IMR-90 (cell line): ENCODE data around the gene SEMA3G. TPM values are rescaled to one million over a fixed set of nuclear protein-coding genes. Genes with fewer than 3 reads are reported as not detected.

Source experiments
- ATAC-seq: fragments of 200-7000 bp; cut with Tn5 transposase; 2 replicates; pipeline ENCODE4 v1.9.1; 2020; ENCODE audit warnings: low read depth, mild to moderate bottlenecking, moderate library complexity
- BruUV-seq: library from RNA; stranded (reverse); fragments of 400-500 nt; replicated peaks from 2 replicates; lab custom pipeline; 2021; lab: Mats Ljungman, UMichigan
- CTCF ChIA-PET: fragments of 300-600 bp; formaldehyde crosslinking; extraction: SDS; loops from one replicate; lab custom pipeline; 2021; ENCODE audit warnings: antibody characterized with exemption; lab: Yijun Ruan, JAX
- POLR2A ChIA-PET: fragments of 300-600 bp; sonication (Branson Sonifier 250); formaldehyde crosslinking; loops from one replicate; lab custom pipeline; 2022; ENCODE audit warnings: antibody characterized with exemption; ENCODE audit not compliant: unreplicated experiment; lab: Charles Lee
- DNase-seq: peaks from one replicate; pipeline ENCODE4 v3.0.0; 2013
- H2AFZ ChIP-seq: replicated peaks from 2 replicates; pipeline ENCODE3; 2013; ENCODE audit warnings: low read length, mild to moderate bottlenecking; ENCODE audit not compliant: poor library complexity
- H2AK5ac ChIP-seq: 2 replicates; pipeline ENCODE4 v1.6.1; 2013; ENCODE audit warnings: low read depth, low read length, inconsistent platforms
- H2AK9ac ChIP-seq: replicated peaks from 2 replicates; pipeline ENCODE3; 2013; ENCODE audit warnings: mild to moderate bottlenecking, low read depth, low read length, moderate library complexity; ENCODE audit not compliant: poor library complexity
- H2BK120ac ChIP-seq: 2 replicates; pipeline ENCODE4 v1.6.1; 2013; ENCODE audit warnings: low read depth, low read length, inconsistent platforms
- H2BK15ac ChIP-seq: 3 replicates; pipeline ENCODE4 v1.6.1; 2013; ENCODE audit warnings: low read depth, low read length, inconsistent platforms
- H2BK20ac ChIP-seq: 2 replicates; pipeline ENCODE4 v1.6.1; 2013; ENCODE audit warnings: low read depth, mild to moderate bottlenecking, inconsistent platforms, low read length, moderate library complexity
- H2BK5ac ChIP-seq: 2 replicates; pipeline ENCODE4 v1.6.1; 2013; ENCODE audit warnings: mild to moderate bottlenecking, low read depth, low read length, inconsistent platforms; ENCODE audit not compliant: poor library complexity, severe bottlenecking
- H3K14ac ChIP-seq: replicated peaks from 2 replicates; pipeline ENCODE4 v1.6.1; 2013; ENCODE audit warnings: low read depth, low read length, inconsistent platforms
- H3K18ac ChIP-seq: 2 replicates; pipeline ENCODE4 v1.6.1; 2013; ENCODE audit warnings: low read depth, low read length, control low read depth
- H3K23ac ChIP-seq: 2 replicates; pipeline ENCODE4 v1.6.1; 2013; ENCODE audit warnings: low read depth, low read length, inconsistent platforms
- H3K27ac ChIP-seq: 2 replicates; pipeline ENCODE4 v1.5.1; 2013; ENCODE audit warnings: mild to moderate bottlenecking, control low read depth, low read length; ENCODE audit not compliant: insufficient read depth
- H3K27me3 ChIP-seq: 2 replicates; pipeline ENCODE4 v1.6.1; 2013; ENCODE audit warnings: low read length; ENCODE audit not compliant: control insufficient read depth, insufficient read depth
- H3K36me3 ChIP-seq: 2 replicates; pipeline ENCODE4 v1.6.1; 2013; ENCODE audit warnings: low read length, mixed read lengths; ENCODE audit not compliant: control insufficient read depth, insufficient read depth
- H3K4ac ChIP-seq: 2 replicates; pipeline ENCODE4 v1.6.1; 2013; ENCODE audit warnings: low read depth, low read length, inconsistent platforms
- H3K4me1 ChIP-seq: 2 replicates; pipeline ENCODE4 v1.6.1; 2013; ENCODE audit warnings: low read length, mixed read lengths; ENCODE audit not compliant: control insufficient read depth, insufficient read depth
- H3K4me2 ChIP-seq: 2 replicates; pipeline ENCODE4 v1.6.1; 2013; ENCODE audit warnings: low read depth, mild to moderate bottlenecking, control low read depth, low read length, moderate library complexity
- H3K4me3 ChIP-seq: 2 replicates; pipeline ENCODE4 v1.5.1; 2013; ENCODE audit warnings: low read depth, mild to moderate bottlenecking, control low read depth, low read length, moderate library complexity; ENCODE audit not compliant: insufficient read depth
- H3K56ac ChIP-seq: 2 replicates; pipeline ENCODE4 v1.6.1; 2013; ENCODE audit warnings: low read length, inconsistent platforms; ENCODE audit not compliant: insufficient read depth; ENCODE audit errors: extremely low read depth
- H3K79me1 ChIP-seq, 2 experiments: 2 replicates each; pipeline ENCODE4 v1.6.1; 2013; ENCODE audit warnings: low read length in 2 of 2, inconsistent platforms in 1 of 2, low read depth in 1 of 2
- H3K9ac ChIP-seq: 2 replicates; pipeline ENCODE4 v1.6.1; 2013; ENCODE audit warnings: low read depth, low read length, control low read depth
- H3K9me1 ChIP-seq: 2 replicates; pipeline ENCODE4 v1.6.1; 2013; ENCODE audit warnings: low read length, inconsistent platforms; ENCODE audit not compliant: insufficient read depth
- H3K9me3 ChIP-seq: 2 replicates; pipeline ENCODE4 v1.6.1; 2013; ENCODE audit warnings: low read length; ENCODE audit not compliant: control insufficient read depth, insufficient read depth
- H4K20me1 ChIP-seq: 2 replicates; pipeline ENCODE4 v1.6.1; 2013; ENCODE audit warnings: low read length, inconsistent platforms; ENCODE audit not compliant: insufficient read depth
- H4K5ac ChIP-seq: 2 replicates; pipeline ENCODE4 v1.6.1; 2013; ENCODE audit warnings: mild to moderate bottlenecking, low read depth, low read length, control low read depth
- H4K8ac ChIP-seq, 2 experiments: 2 replicates each; pipeline ENCODE4 v1.6.1; 2013; ENCODE audit warnings: low read depth in 2 of 2, low read length in 2 of 2, control low read depth in 1 of 2, inconsistent platforms in 1 of 2
- H4K91ac ChIP-seq: 2 replicates; pipeline ENCODE4 v1.6.1; 2013; ENCODE audit warnings: low read depth, low read length, inconsistent platforms; ENCODE audit not compliant: insufficient read depth
- BHLHE40 ChIP-seq: fragments of 150-350 bp; IDR thresholded peaks from 2 replicates; pipeline ENCODE4 v1.6.1; 2016; ENCODE audit warnings: mild to moderate bottlenecking, low read depth, low read length
- CEBPB ChIP-seq: IDR thresholded peaks from 2 replicates; pipeline ENCODE4 v1.6.1; 2012; ENCODE audit warnings: low read depth, low read length, improper control_type of control experiment
- CHD1 ChIP-seq: IDR thresholded peaks from 2 replicates; pipeline ENCODE4 v1.6.1; 2012; ENCODE audit warnings: low read depth, low read length, improper control_type of control experiment
- FOS ChIP-seq: fragments of 150-350 bp; IDR thresholded peaks from 2 replicates; pipeline ENCODE4 v1.6.1; 2016; ENCODE audit warnings: low read depth, low read length
- MAFK ChIP-seq: IDR thresholded peaks from 2 replicates; pipeline ENCODE4 v1.6.1; 2012; ENCODE audit warnings: low read depth, low read length, improper control_type of control experiment
- MAZ ChIP-seq: IDR thresholded peaks from 2 replicates; pipeline ENCODE4 v1.6.1; 2012; ENCODE audit warnings: low read depth, mild to moderate bottlenecking, low read length, improper control_type of control experiment, moderate library complexity, borderline replicate concordance
- MXI1 ChIP-seq: IDR thresholded peaks from 2 replicates; pipeline ENCODE4 v1.6.1; 2012; ENCODE audit warnings: low read depth, mild to moderate bottlenecking, low read length, moderate library complexity, borderline replicate concordance
- NFE2L2 ChIP-seq: fragments of 150-350 bp; IDR thresholded peaks from 2 replicates; pipeline ENCODE4 v1.6.1; 2016; ENCODE audit warnings: low read depth, mild to moderate bottlenecking, low read length
- POLR2A ChIP-seq: IDR thresholded peaks from 2 replicates; pipeline ENCODE4 v1.6.1; 2012; ENCODE audit warnings: mild to moderate bottlenecking, low read depth, low read length
- RAD21 ChIP-seq: IDR thresholded peaks from 2 replicates; pipeline ENCODE4 v1.6.1; 2012; ENCODE audit warnings: low read length, improper control_type of control experiment
- RFX5 ChIP-seq: IDR thresholded peaks from 2 replicates; pipeline ENCODE4 v1.8.0; 2012; ENCODE audit warnings: low read depth, mild to moderate bottlenecking, low read length, moderate library complexity
- SMC3 ChIP-seq: fragments of 150-350 bp; IDR thresholded peaks from 2 replicates; pipeline ENCODE4 v1.6.1; 2016; ENCODE audit warnings: low read depth, mild to moderate bottlenecking, antibody characterized with exemption, low read length, moderate library complexity
- WGBS, 2 experiments: methylation state at CpG; one replicate each; pipeline versions ENCODE4 v1.1.5 to v1.1.7; 2013; ENCODE audit warnings: missing lambda C conversion rate in 2 of 2; ENCODE audit not compliant: insufficient read length in 1 of 2; ENCODE audit errors: extremely low coverage in 2 of 2; 5-methylcytosine and 5-hydroxymethylcytosine counted together
- dilution Hi-C: fragments of 300-500 bp; cut with HindIII; formaldehyde crosslinking; loops from one replicate; pipeline ENCODE4 v1.14.3; 2018; ENCODE audit warnings: low sequenced_read_pairs; ENCODE audit not compliant: unreplicated experiment
- in situ Hi-C: fragments of 300-500 bp; cut with MboI; formaldehyde crosslinking; loops from 3 replicates; pipeline ENCODE4 v1.14.3; 2019; ENCODE audit warnings: low sequenced_read_pairs, inconsistent platforms, mixed read lengths
- intact Hi-C: fragments of 100-400 bp; cut with micrococcal nuclease; formaldehyde crosslinking; loops from 2 replicates; pipeline ENCODE4 v1.10.0; 2022
- polyA plus RNA-seq, 3 experiments: library from polyadenylated mRNA; depleted of rRNA; stranded (reverse); fragments of >200 nt; gene quantifications; 2 replicates each; pipeline ENCODE4 v1.2.3, GENCODE V29; 2012; ENCODE audit warnings: low replicate concordance in 1 of 3
- total RNA-seq: library from RNA; depleted of rRNA; stranded (reverse); fragments of >200 nt; gene quantifications from 2 replicates; pipeline ENCODE4 v1.2.3, GENCODE V29; 2012
- TF ChIP-seq, protein P1 (sequence below): fragments of 150-350 bp; IDR thresholded peaks from 2 replicates; pipeline ENCODE4 v1.6.1; 2017; ENCODE audit warnings: mild to moderate bottlenecking, antibody characterized with exemption, low read length, low read depth
- TF ChIP-seq, protein P2 (sequence below): conservative IDR thresholded peaks from 2 replicates; pipeline ENCODE4 v1.5.1; 2012; ENCODE audit warnings: mild to moderate bottlenecking, low read depth, low read length, improper control_type of control experiment
- TF ChIP-seq, protein P3 (sequence below): fragments of 150-350 bp; IDR thresholded peaks from 2 replicates; pipeline ENCODE4 v1.6.1; 2016; ENCODE audit warnings: low read depth, mild to moderate bottlenecking, low read length, moderate library complexity, borderline replicate concordance

Gene SEMA3G
- total and polyA plus RNA-seq, 2 of the 4 experiments (the other 2 are of a cell fraction), result 0.07 TPM; not detected in 1

DNA sequence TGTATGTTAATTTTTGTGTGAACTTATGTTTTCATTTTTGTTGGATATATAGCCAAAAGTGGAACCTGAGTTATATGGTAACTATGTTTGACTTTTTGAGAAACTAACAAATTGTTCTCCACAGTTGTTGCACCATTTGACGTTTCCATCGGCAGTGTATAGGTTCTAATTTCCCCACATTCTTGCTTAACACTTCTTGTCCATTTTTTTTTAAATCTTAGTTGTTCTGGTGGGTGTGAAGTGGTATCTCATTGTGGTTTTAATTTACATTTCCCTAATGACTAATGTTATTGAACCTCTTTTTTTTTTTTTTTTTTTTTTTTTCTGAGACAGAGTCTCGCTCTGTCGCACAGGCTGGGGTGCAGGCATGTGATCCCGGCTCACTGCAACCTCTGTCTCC, 18.5 kb upstream of the SEMA3G start:
- H3K23ac ChIP-seq, result no peak overlapping the region
- no peak overlapping the region for H3K4me3 ChIP-seq
- H3K4me2 ChIP-seq, result no peak overlapping the region
- peaks cover 40% of the 10 kb centered on the region for H4K20me1 ChIP-seq
- no peak overlapping the region for H3K18ac ChIP-seq
- intact Hi-C loops, result no loop called here
- peaks cover 53% of the 10 kb centered on the region for H3K36me3 ChIP-seq
- H3K56ac ChIP-seq, result no peak overlapping the region
- WGBS, 2 experiments, result 100% methylated on average over 3 of the region's 5 CpGs; no CpG with 5 or more reads in 1 of the 2 experiments
- H3K9me1 ChIP-seq, result peaks cover 5% of the 10 kb centered on the region
- no peaks in the 10 kb centered on the region for H3K9me3 ChIP-seq
- no peak overlapping the region for H2BK20ac ChIP-seq
- H3K4ac ChIP-seq, result no peak overlapping the region
- peaks cover 10% of the 10 kb centered on the region; the same call in 1 of the 2 replicates for H3K4me1 ChIP-seq
- H2BK120ac ChIP-seq, result no peak overlapping the region
- no peak overlapping the region for H3K9ac ChIP-seq
- POLR2A ChIA-PET, result no interaction called here
- in situ Hi-C loops, result no loop called here
- ATAC-seq (no peak), DNase-seq (no peak)
- CTCF ChIA-PET, result no interaction called here
- H2BK15ac ChIP-seq, result no peak overlapping the region
- no peak overlapping the region for H2BK5ac ChIP-seq
- H2AK9ac ChIP-seq, result no peak overlapping the region
- BruUV-seq, result no TSS peak
- TF ChIP-seq CHD1 (no peak), BHLHE40 (no peak), MAFK (no peak), MAZ (no peak), NFE2L2 (no peak), MXI1 (no peak), POLR2A (no peak), SMC3 (no peak), RFX5 (no peak), RAD21 (no peak), CEBPB (no peak), FOS (no peak)
- TF ChIP-seq, protein P1, sequence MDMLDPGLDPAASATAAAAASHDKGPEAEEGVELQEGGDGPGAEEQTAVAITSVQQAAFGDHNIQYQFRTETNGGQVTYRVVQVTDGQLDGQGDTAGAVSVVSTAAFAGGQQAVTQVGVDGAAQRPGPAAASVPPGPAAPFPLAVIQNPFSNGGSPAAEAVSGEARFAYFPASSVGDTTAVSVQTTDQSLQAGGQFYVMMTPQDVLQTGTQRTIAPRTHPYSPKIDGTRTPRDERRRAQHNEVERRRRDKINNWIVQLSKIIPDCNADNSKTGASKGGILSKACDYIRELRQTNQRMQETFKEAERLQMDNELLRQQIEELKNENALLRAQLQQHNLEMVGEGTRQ, result no peak
- TF ChIP-seq, protein P2, sequence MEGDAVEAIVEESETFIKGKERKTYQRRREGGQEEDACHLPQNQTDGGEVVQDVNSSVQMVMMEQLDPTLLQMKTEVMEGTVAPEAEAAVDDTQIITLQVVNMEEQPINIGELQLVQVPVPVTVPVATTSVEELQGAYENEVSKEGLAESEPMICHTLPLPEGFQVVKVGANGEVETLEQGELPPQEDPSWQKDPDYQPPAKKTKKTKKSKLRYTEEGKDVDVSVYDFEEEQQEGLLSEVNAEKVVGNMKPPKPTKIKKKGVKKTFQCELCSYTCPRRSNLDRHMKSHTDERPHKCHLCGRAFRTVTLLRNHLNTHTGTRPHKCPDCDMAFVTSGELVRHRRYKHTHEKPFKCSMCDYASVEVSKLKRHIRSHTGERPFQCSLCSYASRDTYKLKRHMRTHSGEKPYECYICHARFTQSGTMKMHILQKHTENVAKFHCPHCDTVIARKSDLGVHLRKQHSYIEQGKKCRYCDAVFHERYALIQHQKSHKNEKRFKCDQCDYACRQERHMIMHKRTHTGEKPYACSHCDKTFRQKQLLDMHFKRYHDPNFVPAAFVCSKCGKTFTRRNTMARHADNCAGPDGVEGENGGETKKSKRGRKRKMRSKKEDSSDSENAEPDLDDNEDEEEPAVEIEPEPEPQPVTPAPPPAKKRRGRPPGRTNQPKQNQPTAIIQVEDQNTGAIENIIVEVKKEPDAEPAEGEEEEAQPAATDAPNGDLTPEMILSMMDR, result no peak
- TF ChIP-seq, protein P3, sequence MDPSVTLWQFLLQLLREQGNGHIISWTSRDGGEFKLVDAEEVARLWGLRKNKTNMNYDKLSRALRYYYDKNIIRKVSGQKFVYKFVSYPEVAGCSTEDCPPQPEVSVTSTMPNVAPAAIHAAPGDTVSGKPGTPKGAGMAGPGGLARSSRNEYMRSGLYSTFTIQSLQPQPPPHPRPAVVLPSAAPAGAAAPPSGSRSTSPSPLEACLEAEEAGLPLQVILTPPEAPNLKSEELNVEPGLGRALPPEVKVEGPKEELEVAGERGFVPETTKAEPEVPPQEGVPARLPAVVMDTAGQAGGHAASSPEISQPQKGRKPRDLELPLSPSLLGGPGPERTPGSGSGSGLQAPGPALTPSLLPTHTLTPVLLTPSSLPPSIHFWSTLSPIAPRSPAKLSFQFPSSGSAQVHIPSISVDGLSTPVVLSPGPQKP, result no peak
- no peak overlapping the region for H3K14ac ChIP-seq
- H4K5ac ChIP-seq, result no peak overlapping the region
- peaks cover 34 to 73% of the 10 kb centered on the region in 2 experiments for H3K79me1 ChIP-seq
- dilution Hi-C loops, result no loop called here
- H3K27ac ChIP-seq, result no peak overlapping the region
- H4K8ac ChIP-seq, result no peak overlapping the region
- H4K91ac ChIP-seq, result no peak overlapping the region
- H2AK5ac ChIP-seq, result no peak overlapping the region
- H3K27me3 ChIP-seq, result no peaks in the 10 kb centered on the region
- no peak overlapping the region for H2AFZ ChIP-seq
